GM12865 (cell line): ENCODE data around the gene ZNF732.

Experiments used
- DNase-seq: peaks from one replicate; pipeline ENCODE4 v3.0.0; 2010; ENCODE audit warnings: low read depth
- H3K4me3 ChIP-seq: 2 replicates; pipeline ENCODE4 v1.5.1; 2011; ENCODE audit warnings: mild to moderate bottlenecking, low read depth, low read length, control low read depth
- CTCF ChIP-seq: IDR thresholded peaks from 2 replicates; pipeline ENCODE4 v1.5.1; 2011; ENCODE audit warnings: low read length, control low read depth, low read depth, inconsistent platforms; ENCODE audit not compliant: insufficient read depth; ENCODE audit errors: missing control alignments

The ZNF732 gene

DNA sequence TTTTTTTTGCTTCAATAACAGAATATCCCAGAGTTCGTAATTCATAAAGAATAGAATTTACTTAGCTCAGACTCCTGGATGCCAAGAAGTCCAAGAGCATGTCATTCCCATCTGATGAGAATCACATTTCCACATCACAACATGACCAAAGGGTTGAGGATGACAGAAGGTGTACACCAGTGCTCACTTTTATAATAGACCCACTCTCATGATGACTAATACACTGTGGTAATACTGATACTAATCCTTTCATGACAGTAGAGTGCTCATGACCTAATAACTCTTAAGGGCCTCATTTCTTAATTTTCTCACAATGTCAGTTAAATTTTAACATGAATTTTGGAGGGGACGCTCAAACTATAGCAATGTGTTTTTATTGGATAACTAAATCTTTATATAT, 69.2 kb downstream of the ZNF732 start:
- H3K4me3 ChIP-seq, result no peak overlapping the region
- no peak for TF ChIP-seq CTCF
- no peak for DNase-seq

GRCh38 chr4:234178-234577, 71.1 kb downstream of the ZNF732 start:
- no peak for DNase-seq
- no peak overlapping the region for H3K4me3 ChIP-seq
- TF ChIP-seq CTCF, result no peak

GRCh38 chr4:223913-224497, 81.3 kb downstream of the ZNF732 start:
- DNase-seq, result no peak
- H3K4me3 ChIP-seq, result no peak overlapping the region
- no peak for TF ChIP-seq CTCF
